SU-DHL-6 (cell line): ENCODE measurements around the gene NTRK3.

ENCODE experiments used
- EZH2phosphoT487 ChIP-seq: fragments of 200-600 bp; sonication (generic), shearing (Covaris generic); conservative IDR thresholded peaks from 2 replicates; pipeline ENCODE4 v1.6.1; 2018; ENCODE audit warnings: mild to moderate bottlenecking, antibody characterized with exemption, low read length, moderate library complexity, mixed read lengths
- TF ChIP-seq, protein P1 (sequence below): fragments of 200-600 bp; sonication (generic); IDR thresholded peaks from one replicate; pipeline ENCODE4 v1.5.1; 2017; ENCODE audit warnings: antibody characterized with exemption, mild to moderate bottlenecking, low read length, moderate library complexity; ENCODE audit not compliant: insufficient read depth, poor library complexity, severe bottlenecking

DNA sequence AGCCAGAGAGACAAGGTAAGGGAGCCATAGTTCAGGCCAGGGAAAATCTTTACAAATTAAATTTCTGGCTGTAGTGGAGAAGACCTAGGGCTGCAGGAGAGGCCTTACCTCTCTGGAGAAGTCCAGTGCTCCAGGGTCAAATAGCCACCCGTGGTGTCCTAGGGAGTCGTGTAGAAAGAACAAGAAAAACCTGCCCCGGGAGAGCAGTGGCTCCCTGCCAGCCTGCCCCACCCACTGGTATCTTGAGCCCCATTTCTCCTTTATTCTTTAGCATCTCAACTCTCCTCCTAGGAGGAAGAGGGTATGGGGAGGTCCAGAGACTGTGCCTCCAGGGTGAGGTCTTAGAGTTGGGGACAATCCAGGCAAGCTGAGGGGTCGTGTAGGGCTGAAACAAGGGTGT is 32.1 kb upstream of the NTRK3 start:
- TF ChIP-seq, protein P1, sequence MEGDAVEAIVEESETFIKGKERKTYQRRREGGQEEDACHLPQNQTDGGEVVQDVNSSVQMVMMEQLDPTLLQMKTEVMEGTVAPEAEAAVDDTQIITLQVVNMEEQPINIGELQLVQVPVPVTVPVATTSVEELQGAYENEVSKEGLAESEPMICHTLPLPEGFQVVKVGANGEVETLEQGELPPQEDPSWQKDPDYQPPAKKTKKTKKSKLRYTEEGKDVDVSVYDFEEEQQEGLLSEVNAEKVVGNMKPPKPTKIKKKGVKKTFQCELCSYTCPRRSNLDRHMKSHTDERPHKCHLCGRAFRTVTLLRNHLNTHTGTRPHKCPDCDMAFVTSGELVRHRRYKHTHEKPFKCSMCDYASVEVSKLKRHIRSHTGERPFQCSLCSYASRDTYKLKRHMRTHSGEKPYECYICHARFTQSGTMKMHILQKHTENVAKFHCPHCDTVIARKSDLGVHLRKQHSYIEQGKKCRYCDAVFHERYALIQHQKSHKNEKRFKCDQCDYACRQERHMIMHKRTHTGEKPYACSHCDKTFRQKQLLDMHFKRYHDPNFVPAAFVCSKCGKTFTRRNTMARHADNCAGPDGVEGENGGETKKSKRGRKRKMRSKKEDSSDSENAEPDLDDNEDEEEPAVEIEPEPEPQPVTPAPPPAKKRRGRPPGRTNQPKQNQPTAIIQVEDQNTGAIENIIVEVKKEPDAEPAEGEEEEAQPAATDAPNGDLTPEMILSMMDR: no peak
- no peak for TF ChIP-seq EZH2phosphoT487
